ENCODE data around the gene STRAP. TPM values are rescaled to one million over a fixed set of nuclear protein-coding genes. Genes with fewer than 3 reads are reported as not detected.

The STRAP gene
- total RNA-seq, 1 donor from 2014 or later = 31.9 TPM

- H3K27ac ChIP-seq = no peak overlapping the region
- H3K4me1 ChIP-seq = no peaks in the 10 kb centered on the region
- H3K9me3 ChIP-seq = no peaks in the 10 kb centered on the region
- no peak for DNase-seq (ENCODE audit: extremely low spot score in 2 of 2)
- H3K27me3 ChIP-seq = no peaks in the 10 kb centered on the region
- intact Hi-C loops (cut with DNase I) = no loop called here
- H3K36me3 ChIP-seq = no peaks in the 10 kb centered on the region
- TF ChIP-seq POLR2A (IDR thresholded peaks at IDR 0.05) = no peak
- no peak overlapping the region for H3K4me3 ChIP-seq
These were observed 35.9 kb downstream of the STRAP start for GRCh38 chr12:15918066-15918465.

DNA sequence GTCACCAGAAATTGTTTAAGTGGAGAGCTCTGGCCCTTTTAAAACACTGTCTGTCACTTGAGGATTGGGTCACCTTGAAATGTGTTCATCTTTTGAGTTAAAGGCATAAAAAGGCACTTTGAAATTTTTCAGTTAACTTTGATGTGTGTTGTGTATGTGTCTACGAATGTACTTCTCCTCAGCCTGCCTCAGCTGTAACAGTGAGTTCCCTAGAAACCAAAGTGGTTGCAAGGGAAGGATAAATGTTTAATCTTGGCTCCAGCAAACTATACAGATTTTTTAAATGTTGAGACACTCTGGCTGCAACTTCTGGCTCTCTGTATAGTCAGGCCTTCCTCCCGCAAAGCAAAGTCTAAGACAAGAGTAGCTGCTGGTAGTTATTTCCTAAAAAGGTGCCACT lies 37.2 kb downstream of the STRAP start:
- H3K27me3 ChIP-seq = no peaks in the 10 kb centered on the region
- H3K27ac ChIP-seq = no peak overlapping the region
- no peaks in the 10 kb centered on the region for H3K9me3 ChIP-seq
- H3K36me3 ChIP-seq = no peaks in the 10 kb centered on the region
- no peaks in the 10 kb centered on the region for H3K4me1 ChIP-seq
- no peak for TF ChIP-seq POLR2A (IDR thresholded peaks at IDR 0.05)
- TF ChIP-seq POLR2AphosphoS5 (IDR thresholded peaks at IDR 0.05; ENCODE audit: insufficient read depth in 1 of 2, low read depth in 1 of 2) = no peak
- TF ChIP-seq, protein P1, sequence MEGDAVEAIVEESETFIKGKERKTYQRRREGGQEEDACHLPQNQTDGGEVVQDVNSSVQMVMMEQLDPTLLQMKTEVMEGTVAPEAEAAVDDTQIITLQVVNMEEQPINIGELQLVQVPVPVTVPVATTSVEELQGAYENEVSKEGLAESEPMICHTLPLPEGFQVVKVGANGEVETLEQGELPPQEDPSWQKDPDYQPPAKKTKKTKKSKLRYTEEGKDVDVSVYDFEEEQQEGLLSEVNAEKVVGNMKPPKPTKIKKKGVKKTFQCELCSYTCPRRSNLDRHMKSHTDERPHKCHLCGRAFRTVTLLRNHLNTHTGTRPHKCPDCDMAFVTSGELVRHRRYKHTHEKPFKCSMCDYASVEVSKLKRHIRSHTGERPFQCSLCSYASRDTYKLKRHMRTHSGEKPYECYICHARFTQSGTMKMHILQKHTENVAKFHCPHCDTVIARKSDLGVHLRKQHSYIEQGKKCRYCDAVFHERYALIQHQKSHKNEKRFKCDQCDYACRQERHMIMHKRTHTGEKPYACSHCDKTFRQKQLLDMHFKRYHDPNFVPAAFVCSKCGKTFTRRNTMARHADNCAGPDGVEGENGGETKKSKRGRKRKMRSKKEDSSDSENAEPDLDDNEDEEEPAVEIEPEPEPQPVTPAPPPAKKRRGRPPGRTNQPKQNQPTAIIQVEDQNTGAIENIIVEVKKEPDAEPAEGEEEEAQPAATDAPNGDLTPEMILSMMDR (IDR thresholded peaks at IDR 0.05) = no peak
- DNase-seq (ENCODE audit: extremely low spot score in 2 of 2) = no peak
- H3K4me3 ChIP-seq = no peak overlapping the region
- intact Hi-C loops (cut with DNase I) = no loop called here

- Histone ChIP-seq H3K27me3 (no peaks in the 10 kb centered on the region), H3K27ac (no peak overlapping the region), H3K36me3 (no peaks in the 10 kb centered on the region), H3K4me3 (no peak overlapping the region), H3K4me1 (peaks cover 14% of the 10 kb centered on the region), H3K9me3 (no peaks in the 10 kb centered on the region)
- TF ChIP-seq POLR2AphosphoS5 (IDR thresholded peaks at IDR 0.05; ENCODE audit: insufficient read depth in 1 of 2, low read depth in 1 of 2) (no peak), POLR2A (IDR thresholded peaks at IDR 0.05) (no peak)
- TF ChIP-seq, protein P1 (IDR thresholded peaks at IDR 0.05) = no peak
- DNase-seq (ENCODE audit: extremely low spot score in 2 of 2) = no peak
- intact Hi-C loops (cut with DNase I) = no loop called here
These were observed 42.8 kb downstream of the STRAP start for GRCh38 chr12:15924956-15925355.

DNA sequence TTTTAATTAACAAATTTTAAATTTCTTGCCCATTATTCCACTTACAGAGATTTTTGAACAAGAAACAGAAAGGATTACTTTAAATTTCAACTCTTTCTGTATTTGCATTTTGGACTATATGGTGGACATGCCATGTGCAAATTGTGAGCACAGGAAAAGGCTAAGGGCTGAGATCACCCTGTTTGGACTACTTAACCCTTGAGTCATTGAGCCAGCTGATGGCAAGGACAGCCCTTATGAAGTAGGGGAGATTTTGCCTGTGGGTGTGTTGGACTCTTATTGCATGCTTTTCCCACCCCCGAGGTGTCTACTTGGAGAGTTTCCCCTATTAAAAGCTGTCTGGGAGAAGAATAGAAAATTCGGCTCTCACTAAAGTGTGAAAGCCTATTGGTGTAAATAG lies 46.2 kb downstream of the STRAP start:
- H3K36me3 ChIP-seq = no peaks in the 10 kb centered on the region
- peaks cover 14% of the 10 kb centered on the region for H3K4me1 ChIP-seq
- H3K27me3 ChIP-seq = no peaks in the 10 kb centered on the region
- no peak for TF ChIP-seq POLR2AphosphoS5 (IDR thresholded peaks at IDR 0.05; ENCODE audit: insufficient read depth in 1 of 2, low read depth in 1 of 2)
- TF ChIP-seq POLR2A (IDR thresholded peaks at IDR 0.05) = no peak
- TF ChIP-seq, protein P1 (IDR thresholded peaks at IDR 0.05) = no peak
- no peak for DNase-seq (ENCODE audit: extremely low spot score in 2 of 2)
- intact Hi-C loops (cut with DNase I) = no loop called here
- no peak overlapping the region for H3K4me3 ChIP-seq
- no peak overlapping the region for H3K27ac ChIP-seq
- H3K9me3 ChIP-seq = no peaks in the 10 kb centered on the region

DNA sequence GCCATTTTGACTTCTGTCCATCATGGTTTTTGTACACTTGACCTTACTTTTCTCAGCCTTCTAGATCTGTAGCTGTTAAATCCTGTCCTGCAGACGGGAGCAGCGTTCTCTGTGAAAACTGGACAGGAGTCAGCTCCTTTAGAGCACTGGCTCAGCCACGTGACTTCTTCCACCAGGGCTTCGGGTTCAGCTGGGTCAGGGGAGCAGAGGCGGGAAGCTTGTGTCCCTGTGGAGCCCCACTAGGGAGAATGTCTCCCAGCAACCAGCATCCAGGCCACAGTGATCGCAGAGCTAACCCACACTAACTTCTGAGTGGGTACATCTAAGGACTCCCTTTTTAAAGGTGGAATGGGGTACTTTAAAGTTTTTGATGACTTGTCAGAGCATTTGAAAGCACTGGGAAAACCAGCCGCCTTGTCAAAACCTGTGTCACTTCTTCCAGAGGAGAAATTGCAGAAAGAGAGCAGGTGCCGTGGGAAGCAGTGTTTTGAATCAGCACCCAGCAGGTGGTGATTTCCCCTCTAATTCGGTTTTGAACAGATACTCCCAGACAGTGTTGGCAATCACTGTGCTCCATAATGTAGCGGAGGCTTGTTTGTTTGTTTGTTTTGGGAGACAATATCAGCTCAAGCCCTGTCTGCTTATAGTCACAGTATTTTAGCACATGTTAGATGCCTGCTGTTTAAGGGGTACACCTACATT lies 46.8 kb downstream of the STRAP start:
- Histone ChIP-seq H3K36me3 (no peaks in the 10 kb centered on the region), H3K27ac (no peak overlapping the region), H3K4me1 (peaks cover 14% of the 10 kb centered on the region), H3K4me3 (no peak overlapping the region), H3K9me3 (no peaks in the 10 kb centered on the region), H3K27me3 (no peaks in the 10 kb centered on the region)
- DNase-seq (ENCODE audit: extremely low spot score in 2 of 2) = no peak
- intact Hi-C loops (cut with DNase I) = no loop called here
- no peak for TF ChIP-seq POLR2A (IDR thresholded peaks at IDR 0.05)
- TF ChIP-seq POLR2AphosphoS5 (IDR thresholded peaks at IDR 0.05; ENCODE audit: insufficient read depth in 1 of 2, low read depth in 1 of 2) = no peak
- TF ChIP-seq, protein P1 (IDR thresholded peaks at IDR 0.05) = no peak
